Suppressor macrophage treated with lipopolysaccharide for 4 hours (primary cell): ENCODE measurements around the gene GPRIN2.
"Not testable (repeated sequence)": the region's sequence is repeated elsewhere in the genome, so short reads cannot be mapped to it uniquely, and the experiment has no call there.

Experiments used
- DNase-seq: peaks from one replicate; pipeline ENCODE4 v3.0.0-alpha.2; 2020

GPRIN2 gene

DNA sequence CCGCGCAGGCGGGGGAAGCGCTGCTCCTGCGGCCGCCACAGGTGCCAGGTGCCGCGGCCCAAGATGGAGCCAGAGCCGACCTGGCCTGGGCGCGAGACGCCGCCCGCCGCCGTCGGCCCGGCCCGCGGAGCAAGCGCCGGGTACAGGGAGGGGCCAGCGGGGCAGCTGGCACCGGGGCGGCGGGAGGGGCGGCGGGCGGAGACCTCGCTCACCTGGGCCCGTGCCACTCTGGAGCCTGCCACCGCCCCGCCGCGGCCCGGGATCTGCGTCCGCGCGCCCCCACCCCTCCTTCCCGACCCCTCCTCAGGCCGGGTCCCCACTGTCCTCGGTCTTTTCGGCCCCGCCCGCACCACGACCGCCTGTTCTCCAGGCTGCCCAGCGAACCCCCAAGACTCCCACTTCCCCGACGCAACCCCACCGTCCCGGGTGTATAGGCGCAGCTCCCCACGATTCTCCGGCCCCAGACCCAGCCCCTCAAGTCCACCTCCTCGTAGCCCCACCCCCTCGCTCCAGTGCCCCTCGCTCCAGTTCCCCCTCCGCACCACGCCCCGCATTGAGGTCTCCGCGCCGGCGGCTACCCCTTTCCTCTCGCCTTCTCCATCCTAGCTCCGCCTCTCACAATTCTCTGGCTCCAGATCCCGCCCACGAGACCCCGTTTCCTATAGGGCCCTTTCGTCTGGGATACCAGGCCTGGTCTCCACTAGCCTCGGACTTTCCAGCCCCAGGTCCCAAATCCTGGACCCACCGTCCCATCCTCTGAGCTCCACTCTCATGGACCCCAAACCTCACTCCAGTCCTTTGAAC lies at the start of gene GPRIN2:
Gene GPRIN2 (minus strand): TSS at position 144 of the 804 bp plus-strand sequence. CDS start 5,922 bp downstream, outside the sequence.
- no peak for DNase-seq

DNA sequence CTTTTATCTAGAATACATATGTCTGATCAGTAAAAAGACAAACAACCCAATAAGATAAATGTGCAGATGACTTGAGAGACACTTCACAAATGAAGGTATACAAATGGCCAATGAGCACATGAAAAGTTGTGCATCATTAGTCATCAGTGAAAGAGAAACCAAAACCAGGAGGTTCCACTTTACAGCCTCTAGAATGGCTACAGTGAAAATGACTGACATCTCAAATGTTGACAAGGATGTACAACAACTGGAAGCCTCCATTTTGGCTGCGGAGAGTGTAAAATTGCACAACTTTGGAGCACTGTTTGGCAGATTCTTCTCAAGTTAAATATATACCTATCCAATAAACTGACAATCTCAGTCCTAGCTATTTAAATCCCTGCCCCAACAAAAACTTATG lies 44.1 kb upstream of the GPRIN2 start:
- DNase-seq, result not testable (repeated sequence)

DNA sequence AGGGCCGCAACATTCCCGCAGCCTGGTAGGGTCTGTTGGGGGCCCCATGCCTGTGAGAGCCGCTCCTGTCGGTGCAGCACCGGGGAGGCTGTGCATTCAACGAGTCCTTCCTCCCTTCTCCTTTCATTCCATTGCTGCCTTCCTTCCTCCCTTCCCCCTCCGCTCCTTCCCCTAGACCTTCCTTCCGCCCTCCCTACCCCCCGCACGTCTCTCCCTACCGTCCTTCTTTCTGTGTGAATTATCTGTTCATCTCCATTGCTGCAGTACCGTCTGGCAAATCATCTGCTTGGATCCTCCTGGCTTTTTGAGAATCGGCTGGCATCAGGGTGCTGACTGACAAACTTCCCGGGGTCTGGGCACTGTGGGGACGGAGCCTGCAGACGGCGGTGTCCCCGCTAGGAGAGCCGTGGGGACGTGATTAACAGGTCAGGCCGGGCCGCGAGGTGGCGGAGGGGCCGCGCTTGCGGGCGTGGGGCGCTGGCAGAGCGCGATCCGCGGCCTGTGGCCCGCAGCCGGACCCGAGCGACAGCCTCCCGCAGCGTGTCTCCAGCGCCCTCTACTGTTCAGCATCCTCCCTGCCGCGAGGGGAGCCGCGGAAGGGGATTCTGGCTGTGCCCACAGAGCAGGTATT lies 41.3 kb upstream of the GPRIN2 start:
- not testable (repeated sequence) for DNase-seq

DNA sequence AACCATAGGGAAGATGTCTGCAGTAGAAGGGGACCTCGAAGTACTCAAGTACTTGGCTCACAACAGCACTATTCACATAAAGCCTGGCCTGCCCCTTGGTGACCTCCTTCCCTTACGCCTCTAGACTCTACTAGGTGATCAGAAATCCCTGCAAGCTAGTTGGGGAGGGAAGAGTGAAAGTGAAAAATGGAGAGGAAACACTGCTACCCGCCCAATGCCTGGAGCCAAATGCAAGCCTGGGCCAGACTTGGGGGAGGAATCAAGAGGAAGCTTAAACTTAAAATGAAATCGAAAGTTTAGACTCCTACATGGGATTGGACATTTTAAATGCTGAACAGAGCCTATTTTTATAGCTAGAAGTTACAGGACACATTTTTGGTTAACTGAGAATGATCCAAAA lies 40.1 kb upstream of the GPRIN2 start:
- peak; percentile 57 for DNase-seq

DNA sequence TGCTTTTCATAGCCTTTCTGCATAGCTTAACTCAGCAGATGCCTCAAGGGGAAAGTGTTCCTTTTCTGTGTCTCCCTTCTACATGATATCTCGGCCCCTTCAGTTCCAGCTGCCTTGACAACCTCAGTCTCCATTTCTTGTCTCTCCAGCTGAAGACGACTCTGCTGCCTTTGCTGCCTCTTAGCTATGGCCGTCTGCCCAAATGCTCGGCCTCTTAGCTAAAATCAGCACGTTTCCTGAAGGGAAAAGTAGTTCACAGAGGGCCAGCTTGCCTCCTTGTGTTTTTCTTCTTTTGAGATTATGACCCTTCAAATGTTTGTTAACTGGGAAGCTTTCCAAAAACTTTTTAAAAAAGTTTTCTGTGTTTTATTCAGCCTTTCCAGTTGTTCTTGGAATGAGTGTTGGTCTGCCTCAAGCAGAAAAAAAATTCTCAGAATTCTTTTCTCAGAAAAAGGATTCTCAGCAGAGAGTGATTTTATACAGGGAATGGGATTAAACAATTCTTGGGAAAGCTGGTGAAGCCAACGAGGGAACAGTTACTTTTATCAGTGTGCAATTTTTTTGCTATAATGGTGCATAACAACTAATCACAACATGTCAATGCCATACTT lies 38.1 kb upstream of the GPRIN2 start:
- DNase-seq, result not testable (repeated sequence)

DNA sequence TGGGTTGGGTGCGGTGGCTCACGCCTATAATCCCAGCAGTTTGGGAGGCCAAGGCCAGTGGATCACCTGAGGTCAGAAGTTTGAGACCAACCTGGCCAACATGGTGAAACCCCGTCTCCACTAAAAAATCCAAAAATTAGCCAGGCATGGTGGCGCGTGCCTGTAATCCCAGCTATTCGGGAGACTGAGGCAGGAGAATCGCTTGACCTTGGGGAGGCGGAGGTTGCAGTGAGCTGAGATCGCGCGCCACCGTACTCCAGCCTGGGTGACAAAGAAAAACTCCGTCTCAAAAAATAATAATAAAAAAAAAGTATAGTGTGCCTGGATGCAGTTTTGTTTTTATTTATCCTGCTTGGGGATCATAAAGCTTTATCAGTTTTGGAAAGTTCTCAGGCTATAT lies 36.8 kb upstream of the GPRIN2 start:
- DNase-seq, result not testable (repeated sequence)

DNA sequence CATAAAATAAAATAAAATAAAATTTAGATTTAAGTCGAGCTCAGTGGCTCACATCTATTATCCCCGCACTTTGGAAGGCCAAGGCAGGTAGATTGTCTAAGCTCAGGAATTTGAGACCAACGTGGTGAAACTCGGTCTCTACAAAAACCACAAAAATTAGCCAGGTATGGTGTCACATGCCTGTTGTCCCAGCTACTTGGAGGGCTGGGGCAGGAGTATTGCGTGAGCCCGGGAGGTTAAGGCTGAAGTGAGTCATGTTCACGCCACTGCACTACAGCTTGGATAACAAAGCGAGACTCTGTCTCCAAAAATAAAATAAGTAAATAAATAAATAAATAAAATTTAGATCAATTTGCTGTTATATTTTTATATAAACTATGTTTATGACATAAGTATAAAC lies 34.6 kb upstream of the GPRIN2 start:
- not testable (repeated sequence) for DNase-seq

DNA sequence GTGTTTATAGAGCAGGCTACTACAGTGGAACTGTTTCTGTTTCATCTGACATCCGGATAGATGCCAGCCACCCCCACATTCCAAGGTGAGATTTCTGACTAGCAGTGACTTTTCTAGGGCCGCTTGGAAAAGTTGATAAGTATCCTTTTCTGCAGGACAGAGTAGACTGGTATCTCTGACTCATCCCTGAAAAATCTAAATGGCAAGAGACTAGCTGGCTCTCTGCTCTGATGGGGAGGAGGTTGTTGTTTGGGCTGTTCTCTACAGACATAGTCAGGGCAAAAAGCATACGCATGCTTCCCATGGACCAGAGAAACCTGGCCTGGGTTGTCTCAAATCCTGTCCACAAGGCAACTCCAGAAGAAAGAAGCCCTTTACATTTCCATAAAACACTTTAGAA lies 33.1 kb upstream of the GPRIN2 start:
- DNase-seq, result not testable (repeated sequence)

DNA sequence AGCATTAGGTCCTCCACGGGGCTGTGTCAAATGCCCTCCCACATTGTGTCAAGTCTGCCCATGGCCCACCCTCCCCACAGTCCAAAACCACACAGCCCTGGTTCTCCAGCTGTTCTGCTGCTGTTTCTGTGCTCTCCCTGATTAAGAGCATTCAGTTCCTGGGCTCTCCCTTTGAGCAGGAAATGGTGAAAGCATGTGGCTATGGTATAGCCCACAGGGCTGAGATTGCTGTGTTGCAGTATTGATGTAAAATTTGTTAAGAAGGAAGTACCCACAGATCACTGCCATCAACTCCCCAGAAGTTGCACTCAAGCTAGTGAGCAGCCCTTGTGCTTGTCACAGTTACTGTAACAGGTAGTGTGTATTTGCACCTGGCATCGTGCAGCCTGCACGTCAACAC lies 31.8 kb upstream of the GPRIN2 start:
- not testable (repeated sequence) for DNase-seq

DNA sequence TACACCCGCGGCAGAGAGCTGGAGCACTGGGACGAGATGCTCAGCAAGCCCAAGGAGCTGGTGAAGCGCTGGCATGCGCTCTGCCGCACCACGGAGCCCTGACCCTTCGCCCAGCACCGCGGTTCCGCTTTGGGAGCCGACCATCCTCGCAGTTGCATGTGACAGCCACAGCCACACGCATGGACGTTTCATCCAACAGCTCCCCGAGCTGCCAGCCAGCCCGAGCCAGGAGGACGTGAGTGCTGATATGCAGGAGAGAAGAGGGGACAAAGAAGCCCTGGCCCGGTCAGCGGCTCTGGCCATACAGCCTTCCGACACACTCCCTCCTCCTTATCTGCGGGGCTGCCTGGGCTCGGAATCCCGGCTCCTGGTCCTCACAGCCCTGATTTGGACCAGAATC lies 31.1 kb upstream of the GPRIN2 start:
- not testable (repeated sequence) for DNase-seq

DNA sequence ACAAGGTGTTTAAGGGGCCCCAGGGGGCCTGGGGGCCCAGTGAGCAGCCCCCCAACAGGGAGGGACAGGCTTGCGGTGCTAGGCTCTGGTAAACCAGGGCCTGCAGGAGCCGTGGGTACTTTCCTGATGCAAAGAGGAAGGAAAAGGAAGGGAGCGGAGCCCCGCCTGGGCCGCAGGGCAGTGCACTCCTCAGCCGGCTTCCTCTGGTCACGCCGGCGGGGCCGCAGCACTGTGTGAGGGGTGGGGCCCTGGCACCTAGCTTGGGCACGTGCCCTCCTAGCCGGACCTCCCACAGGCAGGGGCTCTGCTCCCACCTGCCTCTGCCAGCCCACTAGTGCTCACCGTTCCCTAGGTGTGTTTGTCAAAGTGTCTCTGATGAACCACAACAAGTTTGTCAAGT lies 28.8 kb upstream of the GPRIN2 start:
- not testable (repeated sequence) for DNase-seq

DNA sequence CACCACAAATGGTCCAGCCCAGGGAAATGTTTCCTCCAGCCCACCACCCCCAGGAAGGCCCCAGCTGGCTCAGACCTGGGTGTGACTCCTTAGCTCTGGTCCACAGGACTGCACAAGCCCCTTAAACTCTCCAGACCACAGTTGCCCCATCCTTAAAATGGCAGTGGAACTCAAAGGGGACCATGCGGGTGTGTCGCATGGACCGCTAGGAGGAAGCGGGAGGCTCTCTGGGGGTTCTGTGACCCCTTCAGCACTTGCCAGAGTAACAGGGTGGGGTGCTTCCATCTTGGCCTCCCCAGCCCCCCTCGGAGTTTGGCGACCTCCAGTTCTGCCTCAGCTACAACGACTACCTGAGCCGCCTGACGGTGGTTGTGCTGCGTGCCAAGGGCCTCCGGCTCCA lies 27.7 kb upstream of the GPRIN2 start:
- not testable (repeated sequence) for DNase-seq

DNA sequence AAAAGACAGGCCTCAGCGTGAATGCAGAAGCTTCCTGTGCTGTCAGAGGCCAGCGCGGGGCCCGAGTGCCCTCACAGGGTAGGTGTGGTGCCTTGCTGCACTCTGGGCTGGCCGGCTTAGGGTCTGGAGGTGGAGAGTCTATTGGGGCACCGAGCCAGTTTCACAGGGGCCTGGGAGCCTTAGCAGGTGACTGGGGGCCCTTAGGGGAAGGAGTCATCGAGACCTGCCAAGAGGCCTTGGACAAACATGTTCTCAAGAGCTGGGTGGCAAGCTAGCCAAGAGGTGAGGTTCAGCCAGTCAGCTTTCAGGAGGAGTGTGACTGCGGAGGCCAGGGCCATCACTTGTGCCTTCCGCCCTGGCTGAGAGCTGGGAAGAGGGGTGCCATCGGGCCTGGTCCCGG lies 26.1 kb upstream of the GPRIN2 start:
- not testable (repeated sequence) for DNase-seq

DNA sequence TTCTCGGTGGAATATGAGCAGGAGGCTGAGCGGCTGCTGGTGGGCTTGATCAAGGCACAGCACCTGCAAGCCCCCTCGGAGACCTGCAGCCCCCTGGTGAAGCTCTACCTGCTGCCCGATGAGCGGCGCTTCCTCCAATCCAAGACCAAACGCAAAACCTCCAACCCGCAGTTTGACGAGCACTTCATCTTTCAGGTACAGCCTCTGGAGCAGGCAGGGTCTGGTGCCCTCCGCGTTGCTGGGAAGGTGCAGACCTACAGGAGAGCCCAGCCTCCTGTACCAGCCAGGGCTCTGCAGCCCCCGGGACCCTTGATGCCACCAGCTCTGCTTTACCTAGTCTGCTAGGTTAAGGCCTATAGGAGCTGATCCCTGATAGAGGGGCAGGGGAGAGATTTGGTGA lies 25.5 kb upstream of the GPRIN2 start:
- DNase-seq, result not testable (repeated sequence)

DNA sequence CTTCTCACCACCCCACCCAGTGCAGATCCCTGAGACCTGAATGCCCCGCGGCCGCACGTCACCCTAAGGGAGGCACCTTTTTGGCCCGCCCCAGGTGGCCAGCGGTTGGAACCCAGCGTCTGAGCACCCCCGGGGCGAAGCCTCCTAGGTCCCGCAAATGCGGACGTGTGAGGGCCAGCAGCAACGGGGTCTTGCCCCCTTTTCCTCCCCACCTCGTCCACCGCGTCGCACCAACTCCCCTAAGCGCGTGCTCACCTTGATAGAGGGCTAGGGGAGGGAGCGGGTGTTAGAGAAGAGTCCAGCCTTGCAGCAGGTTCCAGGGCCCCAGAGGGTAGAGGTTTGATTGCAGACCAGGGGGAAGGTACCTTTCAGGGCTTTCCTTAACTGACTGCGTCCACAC lies 22.9 kb upstream of the GPRIN2 start:
- DNase-seq, result not testable (repeated sequence)

DNA sequence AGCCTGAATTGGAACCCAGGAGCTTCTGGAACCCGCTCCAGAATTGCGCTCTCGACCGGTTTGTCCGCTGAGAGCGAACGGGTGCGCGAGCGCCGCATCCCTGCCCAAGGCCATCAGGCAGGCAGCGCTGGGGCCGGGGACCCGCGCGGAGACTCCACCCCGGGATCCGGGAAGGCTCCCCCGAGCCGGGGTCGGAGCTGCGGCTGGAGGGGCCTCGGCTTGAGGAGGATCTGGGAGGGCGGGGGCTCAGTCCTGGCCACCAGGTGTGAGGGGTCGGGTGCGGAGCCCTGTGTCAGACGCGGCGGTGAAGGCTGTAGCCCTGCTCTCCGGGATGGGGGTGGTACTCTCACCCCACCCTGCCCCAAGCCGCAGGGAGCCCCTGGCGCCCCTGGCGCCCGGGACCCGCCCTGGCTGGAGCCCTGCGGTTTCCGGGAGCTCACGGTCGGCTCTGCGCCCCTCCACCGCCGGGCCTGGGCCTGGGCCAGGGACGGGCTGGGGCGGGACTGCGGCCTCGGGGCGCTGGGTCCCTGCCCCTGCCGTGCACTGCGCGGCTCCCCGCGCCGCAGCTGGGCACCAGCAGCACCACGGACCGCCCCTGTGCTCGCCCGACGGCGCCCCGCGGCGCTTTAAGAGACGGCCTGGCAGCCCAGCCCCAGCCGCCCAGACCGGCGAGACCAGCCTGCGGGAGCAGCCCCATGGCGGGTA lies 22.2 kb upstream of the GPRIN2 start, which contains the start of gene SYT15:
Gene SYT15 (plus strand): TSS at position 655 of the 705 bp plus-strand sequence. CDS start 41 bp downstream, at position 696.
- DNase-seq, result not testable (repeated sequence)

DNA sequence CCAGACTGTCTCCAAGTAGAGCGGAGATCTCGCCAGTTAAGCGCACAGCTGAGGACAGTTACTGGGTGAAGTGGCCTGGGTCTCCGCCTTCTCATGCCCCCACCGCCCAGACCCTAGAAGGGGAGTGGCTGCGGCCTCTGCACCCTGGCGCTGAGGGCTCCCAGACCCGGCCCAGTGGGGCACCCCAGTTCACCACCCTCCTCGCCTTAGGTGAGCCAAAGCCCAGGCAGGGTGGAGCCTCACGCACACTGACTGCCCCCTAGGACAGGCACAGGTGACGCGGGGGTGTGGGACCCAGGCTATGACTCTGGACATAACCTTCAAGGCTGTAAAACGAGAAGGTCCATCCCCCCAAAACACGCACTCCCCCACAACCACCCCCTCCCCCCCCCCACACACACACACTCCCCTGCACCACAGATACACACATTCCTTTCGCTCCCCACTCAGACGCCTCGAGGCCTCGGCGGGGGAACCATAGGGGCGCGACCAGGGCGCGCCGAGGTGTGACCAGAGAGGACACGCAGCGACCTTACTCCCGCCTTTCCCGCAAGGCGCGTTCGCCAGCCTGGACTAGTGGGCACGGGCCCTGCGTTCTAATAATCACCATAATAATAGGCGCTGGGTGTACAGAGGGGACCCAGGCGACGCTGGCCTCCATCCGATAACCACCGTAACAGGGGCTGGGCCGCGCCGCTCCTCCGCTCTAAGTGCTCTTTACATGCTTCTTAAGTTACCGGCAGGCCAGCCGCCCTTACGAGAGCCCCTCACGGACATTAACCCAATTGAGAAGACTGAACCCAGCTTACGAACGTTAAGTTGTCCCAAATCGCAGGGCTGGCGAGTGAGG lies 21.4 kb upstream of the GPRIN2 start:
- not testable (repeated sequence) for DNase-seq

DNA sequence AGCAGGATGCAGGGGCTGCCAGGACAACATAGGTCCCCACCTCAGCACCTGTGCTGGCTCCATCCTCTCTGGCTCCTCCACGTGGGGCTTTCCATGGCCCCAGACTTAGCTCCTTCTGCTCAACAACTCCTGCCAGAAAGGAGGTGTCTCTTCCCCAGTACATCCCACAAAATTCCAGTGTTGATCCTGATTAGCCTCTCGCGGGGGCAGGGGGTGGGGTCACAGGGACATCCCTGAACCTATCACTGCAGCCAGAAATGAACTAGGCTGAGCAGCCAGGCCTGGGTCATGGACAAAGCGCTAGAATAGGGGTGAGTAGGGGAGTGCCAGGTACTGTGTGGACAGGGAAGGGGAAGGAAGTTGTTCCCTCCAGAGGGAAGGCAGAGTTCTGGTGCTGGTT lies 17.4 kb upstream of the GPRIN2 start:
- DNase-seq, result not testable (repeated sequence)

DNA sequence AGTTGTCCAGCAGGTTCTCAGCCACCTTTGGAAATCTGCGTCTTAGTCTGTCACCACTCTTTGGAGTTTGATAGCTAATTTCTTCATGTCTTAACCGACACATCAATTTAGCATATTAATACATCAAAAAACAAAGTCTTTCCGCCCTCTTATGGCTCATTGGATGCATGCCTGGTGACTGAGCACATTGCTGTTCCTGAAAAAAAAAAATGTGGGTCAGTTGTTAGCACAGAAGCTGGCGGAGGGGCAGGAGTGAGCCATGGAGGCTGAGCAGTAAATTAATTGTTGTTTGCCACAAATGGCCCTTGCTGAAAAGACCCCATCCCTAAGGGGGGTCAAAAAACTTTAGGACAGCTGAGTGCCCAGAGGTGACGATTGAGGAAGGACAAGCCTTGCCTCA lies 16.9 kb upstream of the GPRIN2 start:
- DNase-seq, result not testable (repeated sequence)

DNA sequence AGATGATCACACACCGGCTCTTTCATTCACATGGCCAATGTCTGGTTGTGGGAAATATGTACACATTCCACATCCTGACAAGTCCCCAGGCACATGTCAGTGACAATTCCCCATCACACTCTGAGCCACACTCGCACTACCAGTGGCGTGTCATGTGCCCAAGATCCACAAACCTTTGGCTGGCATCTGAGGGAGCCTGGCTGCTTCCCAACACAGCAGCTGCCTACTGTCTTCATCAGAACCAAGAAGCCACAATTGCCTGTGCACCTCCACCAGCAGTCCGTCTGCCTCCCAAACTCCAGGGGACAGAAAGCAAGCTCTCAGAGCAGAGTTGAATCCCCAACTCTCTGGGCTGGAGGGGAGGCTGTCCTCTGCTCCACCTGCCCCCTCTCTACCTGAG lies 16.3 kb upstream of the GPRIN2 start:
- DNase-seq, result not testable (repeated sequence)

DNA sequence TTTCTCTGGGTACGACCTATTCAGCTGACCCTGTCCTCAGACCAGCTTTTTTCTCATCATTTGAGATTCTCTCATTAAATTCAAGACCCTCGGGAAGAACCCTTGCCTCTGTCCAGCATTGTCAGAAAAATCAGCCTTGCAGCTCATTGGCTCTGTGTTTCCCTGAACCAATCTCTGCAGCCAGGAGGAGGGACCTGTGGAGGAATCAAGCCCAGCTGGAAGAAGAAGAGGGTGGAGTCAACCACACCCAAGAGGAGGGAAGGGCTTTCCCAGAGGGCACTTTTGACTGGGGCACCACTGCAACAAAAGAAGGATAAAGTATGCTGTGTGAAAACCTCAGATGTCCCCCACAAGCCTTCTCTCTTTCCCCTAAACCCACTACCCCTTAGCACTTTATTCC lies 14.2 kb upstream of the GPRIN2 start:
- not testable (repeated sequence) for DNase-seq

DNA sequence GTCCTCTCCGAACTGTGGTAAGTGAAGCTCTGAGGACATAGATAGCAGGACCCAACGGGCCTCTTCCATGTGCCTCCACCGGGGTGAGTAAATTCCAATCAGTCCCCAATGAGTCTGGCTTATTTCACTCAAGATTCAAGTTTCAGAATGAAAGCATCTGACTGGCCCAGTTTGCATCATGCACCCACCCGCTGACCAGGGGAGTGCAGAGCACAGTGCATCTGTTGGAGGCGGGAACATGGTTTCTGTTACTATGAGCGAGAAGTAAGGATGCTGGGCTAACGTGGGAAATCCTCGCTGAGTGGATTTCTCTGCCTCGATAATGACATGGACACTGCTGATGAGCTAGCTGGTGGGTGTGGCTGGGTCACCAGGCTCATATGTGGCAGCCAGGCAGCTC lies 10.7 kb upstream of the GPRIN2 start:
- not testable (repeated sequence) for DNase-seq
